H1 (cell line): ENCODE measurements around the gene NYAP2. TPM values are rescaled to one million over a fixed set of nuclear protein-coding genes. Genes with fewer than 3 reads are reported as not detected.

Source experiments
- CTCF ChIA-PET: fragments of 300-600 bp; sonication (Branson Sonifier 250); formaldehyde crosslinking; loops from one replicate; lab custom pipeline; 2021; ENCODE audit not compliant: partially characterized antibody; lab: Charles Lee
- POLR2A ChIA-PET: fragments of 300-600 bp; sonication (Branson Sonifier 250); formaldehyde crosslinking; loops from one replicate; lab custom pipeline; 2021; ENCODE audit warnings: inconsistent platforms; ENCODE audit not compliant: partially characterized antibody; lab: Charles Lee
- DNase-seq, 2 experiments: peaks; one replicate each; pipeline versions ENCODE4 v3.0.0 to v3.0.0-alpha.2; 2010 to 2022; ENCODE audit warnings: low spot score in 2 of 2, low read depth in 1 of 2, mixed read lengths in 1 of 2
- FAIRE-seq: peaks from 2 replicates; lab custom pipeline; 2011; peaks lifted over from hg19 to GRCh38; lab: Jason Lieb, UNC
- H2AFZ ChIP-seq: 2 replicates; pipeline ENCODE4 v1.8.1; 2012; ENCODE audit warnings: low read length, inconsistent platforms
- H2AK5ac ChIP-seq: 2 replicates; pipeline ENCODE4 v1.6.1; 2013; ENCODE audit warnings: low read depth, low read length
- H2BK120ac ChIP-seq: replicated peaks from 2 replicates; pipeline ENCODE3; 2013; ENCODE audit warnings: low read depth, low read length, inconsistent platforms
- H2BK12ac ChIP-seq: 2 replicates; pipeline ENCODE4 v1.6.1; 2013; ENCODE audit warnings: low read depth, low read length
- H2BK15ac ChIP-seq: 2 replicates; pipeline ENCODE4 v1.6.1; 2013; ENCODE audit warnings: low read length
- H2BK20ac ChIP-seq: 2 replicates; pipeline ENCODE4 v1.6.1; 2013; ENCODE audit warnings: low read length
- H2BK5ac ChIP-seq: 2 replicates; pipeline ENCODE4 v1.6.1; 2013; ENCODE audit warnings: low read depth, low read length
- H3K14ac ChIP-seq: 2 replicates; pipeline ENCODE4 v1.6.1; 2013; ENCODE audit warnings: inconsistent platforms; ENCODE audit not compliant: insufficient read length
- H3K18ac ChIP-seq: 2 replicates; pipeline ENCODE4 v1.6.1; 2013; ENCODE audit warnings: low read length; ENCODE audit errors: extremely low read depth
- H3K23ac ChIP-seq: 2 replicates; pipeline ENCODE4 v1.6.1; 2013; ENCODE audit warnings: inconsistent platforms; ENCODE audit not compliant: insufficient read length
- H3K23me2 ChIP-seq: 2 replicates; pipeline ENCODE4 v1.6.1; 2013; ENCODE audit warnings: low read depth, low read length
- H3K27ac ChIP-seq: 2 replicates; pipeline ENCODE4 v1.6.1; 2011; ENCODE audit warnings: low read depth, low read length, inconsistent platforms
- H3K27me3 ChIP-seq, 4 experiments: replicated peaks in 1 of 4; 1 replicate in 1 of 4; 2 replicates in 3 of 4; pipeline versions ENCODE4 v1.6.1 to v1.8.1; 2011 to 2013; ENCODE audit warnings: low read length in 3 of 4, mild to moderate bottlenecking in 3 of 4, inconsistent platforms in 2 of 4, mixed read lengths in 2 of 4, moderate library complexity in 1 of 4; ENCODE audit not compliant: control insufficient read depth in 3 of 4, insufficient read depth in 3 of 4; ENCODE audit errors: extremely low read depth in 1 of 4
- H3K36me3 ChIP-seq, 4 experiments: 2 replicates each; pipeline versions ENCODE4 v1.6.1 to v1.8.1; 2011 to 2013; ENCODE audit warnings: mild to moderate bottlenecking in 4 of 4, low read length in 3 of 4, moderate library complexity in 2 of 4, control low read depth in 1 of 4, inconsistent platforms in 1 of 4; ENCODE audit not compliant: insufficient read depth in 4 of 4, control insufficient read depth in 2 of 4
- H3K4ac ChIP-seq: replicated peaks from 2 replicates; pipeline ENCODE3; 2013; ENCODE audit warnings: low read length, low read depth, mixed read lengths, inconsistent platforms; ENCODE audit not compliant: insufficient read length
- H3K4me1 ChIP-seq, 4 experiments: replicated peaks in 1 of 4; 1 replicate in 1 of 4; 2 replicates in 3 of 4; pipeline versions ENCODE4 v1.6.1 to v1.8.1; 2011 to 2013; ENCODE audit warnings: low read length in 3 of 4, inconsistent platforms in 2 of 4, mixed read lengths in 1 of 4; ENCODE audit not compliant: insufficient read depth in 4 of 4, control insufficient read depth in 3 of 4
- H3K4me2 ChIP-seq, 2 experiments: 2 replicates each; pipeline versions ENCODE4 v1.6.1 to v1.8.1; 2011 to 2013; ENCODE audit warnings: low read depth in 2 of 2, low read length in 2 of 2, control low read depth in 1 of 2, inconsistent platforms in 1 of 2, mild to moderate bottlenecking in 1 of 2; ENCODE audit not compliant: insufficient read depth in 1 of 2
- H3K4me3 ChIP-seq, 4 experiments: fragments of 200-600, 300-600 bp in 1 of 4; sonication (generic), shearing (Covaris generic), sonication (Bioruptor Twin) in 1 of 4; 2 replicates each; pipeline versions ENCODE4 v1.5.1 to v1.8.1; 2011 to 2016; ENCODE audit warnings: low read length in 4 of 4, low read depth in 3 of 4, control low read depth in 2 of 4, inconsistent platforms in 2 of 4, mild to moderate bottlenecking in 2 of 4, mixed read lengths in 1 of 4, moderate library complexity in 1 of 4; ENCODE audit not compliant: insufficient read depth in 2 of 4; ENCODE audit errors: extremely low read depth in 1 of 4
- H3K56ac ChIP-seq: replicated peaks from 2 replicates; pipeline ENCODE3; 2013; ENCODE audit warnings: low read depth, mild to moderate bottlenecking, mixed read lengths, low read length, inconsistent platforms; ENCODE audit not compliant: insufficient read length
- H3K79me1 ChIP-seq: 2 replicates; pipeline ENCODE4 v1.6.1; 2013; ENCODE audit warnings: low read depth, low read length, control low read depth
- H3K79me2 ChIP-seq, 2 experiments: 2 replicates each; pipeline versions ENCODE4 v1.6.1 to v1.8.1; 2012 to 2013; ENCODE audit warnings: low read length in 2 of 2, mild to moderate bottlenecking in 2 of 2, inconsistent platforms in 1 of 2; ENCODE audit not compliant: insufficient read depth in 2 of 2, control insufficient read depth in 1 of 2
- H3K9ac ChIP-seq, 4 experiments: replicated peaks in 1 of 4; 1 replicate in 1 of 4; 2 replicates in 3 of 4; pipeline versions ENCODE4 v1.6.1 to v1.8.1; 2011 to 2013; ENCODE audit warnings: low read depth in 3 of 4, low read length in 3 of 4, control low read depth in 2 of 4, mild to moderate bottlenecking in 2 of 4, moderate library complexity in 2 of 4, inconsistent platforms in 1 of 4; ENCODE audit errors: extremely low read depth in 1 of 4
- H3K9me3 ChIP-seq, 2 experiments: 2 replicates each; pipeline versions ENCODE4 v1.6.1 to v1.8.1; 2012 to 2013; ENCODE audit warnings: mild to moderate bottlenecking in 2 of 2, moderate library complexity in 2 of 2, control low read depth in 1 of 2, inconsistent platforms in 1 of 2, low read depth in 1 of 2, low read length in 1 of 2, mixed read lengths in 1 of 2; ENCODE audit not compliant: insufficient read depth in 2 of 2
- H4K20me1 ChIP-seq, 2 experiments: replicated peaks in 1 of 2; 2 replicates each; pipeline versions ENCODE3 to v1.8.1; 2011 to 2013; ENCODE audit warnings: inconsistent platforms in 2 of 2, low read length in 2 of 2, mild to moderate bottlenecking in 1 of 2; ENCODE audit not compliant: insufficient read depth in 2 of 2, control insufficient read depth in 1 of 2
- H4K5ac ChIP-seq: 2 replicates; pipeline ENCODE4 v1.6.1; 2013; ENCODE audit warnings: low read length, low read depth, mixed read lengths, inconsistent platforms; ENCODE audit not compliant: insufficient read length
- H4K8ac ChIP-seq: 2 replicates; pipeline ENCODE4 v1.8.0; 2013; ENCODE audit warnings: mild to moderate bottlenecking, moderate library complexity, low read length, inconsistent platforms; ENCODE audit not compliant: insufficient read depth; ENCODE audit errors: extremely low read depth
- H4K91ac ChIP-seq: replicated peaks from 2 replicates; pipeline ENCODE3; 2013; ENCODE audit warnings: low read length, mixed read lengths, inconsistent platforms; ENCODE audit not compliant: insufficient read length
- ATF2 ChIP-seq: IDR thresholded peaks from 2 replicates; pipeline ENCODE4 v1.6.1; 2012; ENCODE audit warnings: low read length, inconsistent platforms
- ATF3 ChIP-seq: IDR thresholded peaks from 2 replicates; pipeline ENCODE4 v1.6.1; 2011; ENCODE audit warnings: low read depth, mild to moderate bottlenecking, low read length; ENCODE audit not compliant: insufficient read depth
- CTBP2 ChIP-seq: IDR thresholded peaks from 2 replicates; pipeline ENCODE4 v1.7.0; 2011; ENCODE audit warnings: borderline replicate concordance, mild to moderate bottlenecking, moderate library complexity, mixed read lengths, low read length; ENCODE audit not compliant: insufficient read depth, insufficient read length
- CTCF ChIP-seq, 3 experiments: IDR thresholded peaks; 1 replicate in 2 of 3; 2 replicates in 1 of 3; pipeline versions ENCODE4 v1.5.1 to v1.6.1; 2011; ENCODE audit warnings: low read length in 3 of 3, mild to moderate bottlenecking in 3 of 3, inconsistent platforms in 2 of 3, low read depth in 1 of 3, moderate library complexity in 1 of 3; ENCODE audit not compliant: insufficient read depth in 1 of 3; ENCODE audit errors: control extremely low read depth in 1 of 3
- EGR1 ChIP-seq: IDR thresholded peaks from 2 replicates; pipeline ENCODE4 v1.6.1; 2011; ENCODE audit warnings: low read depth, low read length, borderline replicate concordance
- MAX ChIP-seq: IDR thresholded peaks from 2 replicates; pipeline ENCODE4 v1.6.1; 2012; ENCODE audit warnings: inconsistent platforms
- POLR2A ChIP-seq, 2 experiments: IDR thresholded peaks; 1 replicate in 1 of 2; 2 replicates in 1 of 2; pipeline ENCODE4 v1.6.1; 2011; ENCODE audit warnings: low read depth in 2 of 2, low read length in 2 of 2, mild to moderate bottlenecking in 2 of 2; ENCODE audit errors: control extremely low read depth in 1 of 2
- RXRA ChIP-seq: IDR thresholded peaks from 2 replicates; pipeline ENCODE4 v1.6.1; 2011; ENCODE audit warnings: low read depth, mild to moderate bottlenecking, low read length, moderate library complexity; ENCODE audit not compliant: insufficient read depth
- SIRT6 ChIP-seq: IDR thresholded peaks from one replicate; pipeline ENCODE4 v1.7.1; 2012; ENCODE audit warnings: low read length, inconsistent platforms
- TCF12 ChIP-seq: IDR thresholded peaks from 2 replicates; pipeline ENCODE4 v1.6.1; 2011; ENCODE audit warnings: low read depth, mild to moderate bottlenecking, low read length
- polyA plus RNA-seq, 7 experiments: library from polyadenylated mRNA; depleted of rRNA in 3 of 7; stranded (reverse) in 5 of 7; unstranded in 2 of 7; fragments of >200 nt in 5 of 7; fragments of 200-250 nt in 2 of 7; gene quantifications; 1 replicate in 5 of 7; 2 replicates in 1 of 7; 4 replicates in 1 of 7; pipeline versions ENCODE4 v1.2.1 to v1.2.3, GENCODE V29; 2011 to 2013; ENCODE audit warnings: missing spikeins in 2 of 7, mixed read lengths in 2 of 7
- total RNA-seq: library from RNA; stranded (reverse); fragmentation: NEBNext Ultra II Directional; extraction: Animal tissue kit (Norgen Biotek cat#: 25700); gene quantifications from 2 replicates; pipeline ENCODE4 v1.2.1, GENCODE V29; 2021

NYAP2 gene
- total and polyA plus RNA-seq, 2 of the 8 experiments (the other 6 are each of a cell fraction or from before 2014, with no cell fraction given) = not detected

GRCh38 chr2:225678792-225679191 lies 279.3 kb downstream of the NYAP2 start:
- Histone ChIP-seq H2BK5ac (no peak overlapping the region), H3K18ac (no peak overlapping the region), H4K20me1 (no peaks in the 10 kb centered on the region), H4K91ac (no peak overlapping the region), H3K27me3 (no peaks in the 10 kb centered on the region), H3K9me3 (no peaks in the 10 kb centered on the region), H2BK20ac (no peak overlapping the region), H3K4me1 (no peaks in the 10 kb centered on the region), H3K4me3 (no peak overlapping the region), H3K4ac (no peak overlapping the region), H3K79me2 (no peaks in the 10 kb centered on the region), H2AFZ (no peak overlapping the region), H4K8ac (no peak overlapping the region), H4K5ac (no peak overlapping the region), H2BK12ac (no peak overlapping the region), H3K14ac (no peak overlapping the region), H3K36me3 (no peaks in the 10 kb centered on the region), H2BK15ac (no peak overlapping the region), H3K9ac (no peak overlapping the region), H3K23me2 (no peaks in the 10 kb centered on the region), H3K4me2 (no peak overlapping the region), H2BK120ac (no peak overlapping the region), H2AK5ac (no peak overlapping the region), H3K23ac (no peak overlapping the region), H3K79me1 (no peaks in the 10 kb centered on the region), H3K27ac (no peak overlapping the region), H3K56ac (no peak overlapping the region)
- CTCF ChIA-PET = interaction anchor here (1.1 kb wide), 1 partner anchor 8 kb away, joined by 3 read pairs; no protein-coding TSS in a partner anchor
- FAIRE-seq (no peak), DNase-seq (no peak)
- POLR2A ChIA-PET = no interaction called here
- TF ChIP-seq CTBP2 = no peak
- no peak for TF ChIP-seq ATF3
- no peak for TF ChIP-seq POLR2A (IDR thresholded peaks at IDR 0.05; ENCODE audit: control extremely low read depth in 1 of 2, low read depth in 2 of 2, low read length in 2 of 2)
- no peak for TF ChIP-seq MAX
- TF ChIP-seq RXRA = no peak
- no peak for TF ChIP-seq TCF12
- TF ChIP-seq CTCF (IDR thresholded peaks at IDR 0.05; ENCODE audit: control extremely low read depth in 1 of 3, insufficient read depth in 1 of 3, low read depth in 1 of 3, low read length in 3 of 3) = no peak
- TF ChIP-seq EGR1 = no peak
- TF ChIP-seq ATF2 = no peak
- no peak for TF ChIP-seq SIRT6
